Adrenal gland (tissue), 5 donors: Measurements from ENCODE around the gene PGAM4.

ENCODE experiments used
- POLR2A ChIP-seq, 2 donors: fragments of 450-650 bp; IDR thresholded peaks; one replicate each; pipeline ENCODE4 v1.6.1; 2017; ENCODE audit warnings: antibody characterized with exemption in 2 of 2, mild to moderate bottlenecking in 2 of 2, moderate library complexity in 1 of 2
- TF ChIP-seq, protein P1 (sequence below), 6 experiments: fragments of 450-650 bp in 4 of 6; fragments of 200-600 bp in 2 of 6; sonication (generic) in 1 of 6; IDR thresholded peaks; 1 replicate in 5 of 6; 2 replicates in 1 of 6; pipeline versions ENCODE4 v1.5.1 to v1.8.0; 2016 to 2021; ENCODE audit warnings: antibody characterized with exemption in 6 of 6, mild to moderate bottlenecking in 2 of 6, moderate library complexity in 1 of 6
- donor health status: DM: no; HTN: no; CAD: no.

DNA sequence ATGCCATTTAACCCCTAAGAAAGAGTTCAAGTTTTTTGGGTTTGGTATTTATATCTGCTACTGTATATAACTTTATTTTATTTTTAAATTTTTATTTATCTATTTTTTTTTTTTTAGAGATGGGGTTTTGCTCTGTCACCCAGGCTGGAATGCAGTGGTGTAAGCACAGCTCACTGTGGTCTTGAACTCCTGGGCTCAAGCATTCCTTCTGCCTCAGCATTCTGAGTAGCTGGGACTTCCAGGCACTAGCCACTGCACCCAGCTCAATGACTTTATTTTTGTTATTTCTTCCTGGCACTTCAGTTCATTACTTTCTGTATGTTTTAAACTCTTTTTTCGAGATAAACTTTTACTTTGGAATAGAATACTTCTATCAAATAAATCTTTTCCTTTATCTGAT lies 42.4 kb upstream of the PGAM4 start:
- TF ChIP-seq POLR2A (IDR thresholded peaks at IDR 0.05): no peak
- TF ChIP-seq, protein P1, sequence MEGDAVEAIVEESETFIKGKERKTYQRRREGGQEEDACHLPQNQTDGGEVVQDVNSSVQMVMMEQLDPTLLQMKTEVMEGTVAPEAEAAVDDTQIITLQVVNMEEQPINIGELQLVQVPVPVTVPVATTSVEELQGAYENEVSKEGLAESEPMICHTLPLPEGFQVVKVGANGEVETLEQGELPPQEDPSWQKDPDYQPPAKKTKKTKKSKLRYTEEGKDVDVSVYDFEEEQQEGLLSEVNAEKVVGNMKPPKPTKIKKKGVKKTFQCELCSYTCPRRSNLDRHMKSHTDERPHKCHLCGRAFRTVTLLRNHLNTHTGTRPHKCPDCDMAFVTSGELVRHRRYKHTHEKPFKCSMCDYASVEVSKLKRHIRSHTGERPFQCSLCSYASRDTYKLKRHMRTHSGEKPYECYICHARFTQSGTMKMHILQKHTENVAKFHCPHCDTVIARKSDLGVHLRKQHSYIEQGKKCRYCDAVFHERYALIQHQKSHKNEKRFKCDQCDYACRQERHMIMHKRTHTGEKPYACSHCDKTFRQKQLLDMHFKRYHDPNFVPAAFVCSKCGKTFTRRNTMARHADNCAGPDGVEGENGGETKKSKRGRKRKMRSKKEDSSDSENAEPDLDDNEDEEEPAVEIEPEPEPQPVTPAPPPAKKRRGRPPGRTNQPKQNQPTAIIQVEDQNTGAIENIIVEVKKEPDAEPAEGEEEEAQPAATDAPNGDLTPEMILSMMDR (IDR thresholded peaks at IDR 0.05): no peak
